Endothelial cell of umbilical vein (primary cell): ENCODE results near the gene CHRD. TPM values are rescaled to one million over a fixed set of nuclear protein-coding genes. Genes with fewer than 3 reads are reported as not detected.

Source experiments
- BruUV-seq: library from RNA; stranded (reverse); fragments of 400-500 nt; replicated peaks from 2 replicates; lab custom pipeline; 2021; lab: Mats Ljungman, UMichigan
- CTCF ChIA-PET: fragments of 300-600, 350-600 bp; sonication (Branson Sonifier 250); formaldehyde crosslinking; loops from one replicate; lab custom pipeline; 2021; ENCODE audit warnings: antibody characterized with exemption, inconsistent platforms; lab: Charles Lee
- POLR2A ChIA-PET: fragments of 300-600, 350-600 bp; sonication (Branson Sonifier 250); formaldehyde crosslinking; loops from one replicate; lab custom pipeline; 2021; ENCODE audit warnings: antibody characterized with exemption, inconsistent platforms; lab: Charles Lee
- DNase-seq: peaks from one replicate; pipeline ENCODE4 v3.0.0-alpha.2; 2011; ENCODE audit warnings: low read depth, low spot score
- FAIRE-seq: peaks from 2 replicates; lab custom pipeline; 2011; peaks lifted over from hg19 to GRCh38; lab: Jason Lieb, UNC
- H2AFZ ChIP-seq: 2 replicates; pipeline ENCODE4 v1.6.0; 2012; ENCODE audit warnings: low read depth, low read length, control low read depth, inconsistent platforms
- H3K27ac ChIP-seq: 2 replicates; pipeline ENCODE4 v1.5.1; 2011; ENCODE audit warnings: low read depth, mild to moderate bottlenecking, control low read depth, low read length, moderate library complexity; ENCODE audit not compliant: insufficient read depth
- H3K27me3 ChIP-seq, 2 experiments: 2 replicates each; pipeline versions ENCODE4 v1.6.0 to v1.6.1; 2011; ENCODE audit warnings: low read length in 2 of 2, mixed read lengths in 1 of 2; ENCODE audit not compliant: control insufficient read depth in 2 of 2, insufficient read depth in 2 of 2
- H3K36me3 ChIP-seq, 2 experiments: 2 replicates in 1 of 2; 3 replicates in 1 of 2; pipeline ENCODE4 v1.5.1; 2011; ENCODE audit warnings: low read length in 2 of 2, mild to moderate bottlenecking in 1 of 2, moderate library complexity in 1 of 2; ENCODE audit not compliant: control insufficient read depth in 2 of 2, insufficient read depth in 2 of 2; ENCODE audit errors: extremely low read depth in 1 of 2
- H3K4me1 ChIP-seq: 3 replicates; pipeline ENCODE4 v1.5.1; 2011; ENCODE audit warnings: mild to moderate bottlenecking, low read length; ENCODE audit not compliant: control insufficient read depth, insufficient read depth; ENCODE audit errors: extremely low read depth
- H3K4me2 ChIP-seq: 2 replicates; pipeline ENCODE4 v1.6.1; 2011; ENCODE audit warnings: low read length, control low read depth, mixed read lengths; ENCODE audit not compliant: insufficient read depth
- H3K4me3 ChIP-seq, 3 experiments: fragments of 200-600 bp in 1 of 3; sonication (generic), shearing (Covaris generic) in 1 of 3; replicated peaks in 1 of 3; 2 replicates each; pipeline ENCODE4 v1.5.1; 2011 to 2016; ENCODE audit warnings: control low read depth in 3 of 3, low read length in 3 of 3, mild to moderate bottlenecking in 2 of 3, inconsistent platforms in 1 of 3, low read depth in 1 of 3, moderate library complexity in 1 of 3; ENCODE audit not compliant: insufficient read depth in 1 of 3
- H3K79me2 ChIP-seq: 2 replicates; pipeline ENCODE4 v1.6.0; 2012; ENCODE audit warnings: low read length, inconsistent platforms; ENCODE audit not compliant: control insufficient read depth, insufficient read depth
- H3K9ac ChIP-seq: replicated peaks from 2 replicates; pipeline ENCODE3; 2011; ENCODE audit warnings: low read length, control low read depth; ENCODE audit not compliant: insufficient read depth; ENCODE audit errors: extremely low read depth
- H3K9me1 ChIP-seq: replicated peaks from 3 replicates; pipeline ENCODE4 v1.6.0; 2011; ENCODE audit warnings: mild to moderate bottlenecking, low read length; ENCODE audit not compliant: control insufficient read depth, insufficient read depth; ENCODE audit errors: extremely low read depth
- H3K9me3 ChIP-seq: replicated peaks from 2 replicates; pipeline ENCODE4 v1.5.1; 2012; ENCODE audit warnings: low read length, inconsistent platforms; ENCODE audit not compliant: control insufficient read depth, insufficient read depth
- H4K20me1 ChIP-seq: replicated peaks from 2 replicates; pipeline ENCODE3; 2011; ENCODE audit warnings: mild to moderate bottlenecking, low read length; ENCODE audit not compliant: control insufficient read depth, insufficient read depth; ENCODE audit errors: extremely low read depth
- CTCF ChIP-seq, 2 donors: IDR thresholded peaks; 1 replicate in 1 of 2; 2 replicates in 1 of 2; pipeline ENCODE4 v1.5.1; 2011; ENCODE audit warnings: low read length in 2 of 2, mild to moderate bottlenecking in 2 of 2, moderate library complexity in 2 of 2, control low read depth in 1 of 2, inconsistent platforms in 1 of 2, low read depth in 1 of 2; ENCODE audit not compliant: insufficient read depth in 1 of 2; ENCODE audit errors: extremely low read depth in 1 of 2
- EZH2 ChIP-seq: IDR thresholded peaks from 2 replicates; pipeline ENCODE4 v1.6.1; 2012; ENCODE audit warnings: borderline replicate concordance, low read depth, mild to moderate bottlenecking, moderate library complexity, low read length, inconsistent platforms; ENCODE audit not compliant: severe bottlenecking
- JUN ChIP-seq: IDR thresholded peaks from 2 replicates; pipeline ENCODE4 v1.6.1; 2011; ENCODE audit warnings: borderline replicate concordance, low read depth; ENCODE audit not compliant: insufficient read length, insufficient read depth
- MAX ChIP-seq: IDR thresholded peaks from 2 replicates; pipeline ENCODE4 v1.6.1; 2011; ENCODE audit not compliant: insufficient read depth, insufficient read length
- MYC ChIP-seq: IDR thresholded peaks from one replicate; pipeline ENCODE4 v1.6.1; 2011; ENCODE audit warnings: mild to moderate bottlenecking, low read depth, low read length
- POLR2A ChIP-seq: IDR thresholded peaks from 2 replicates; pipeline ENCODE4 v1.6.1; 2012; ENCODE audit warnings: low read depth, mild to moderate bottlenecking, control low read depth, low read length
- POLR2AphosphoS5 ChIP-seq: IDR thresholded peaks from 2 replicates; pipeline ENCODE4 v1.6.1; 2012; ENCODE audit warnings: low read depth, mild to moderate bottlenecking, control low read depth, low read length, moderate library complexity; ENCODE audit not compliant: insufficient read depth
- dilution Hi-C: fragments of 300-500 bp; cut with MboI; formaldehyde crosslinking; loops from one replicate; pipeline ENCODE4 v1.15.0; 2019; ENCODE audit warnings: low sequenced_read_pairs; ENCODE audit not compliant: extremely low pct_ligation_motif_present
- intact Hi-C: fragments of 100-400 bp; cut with micrococcal nuclease; formaldehyde crosslinking; loops from one replicate; pipeline ENCODE4 v1.10.0; 2022
- polyA plus RNA-seq, 4 experiments: library from polyadenylated mRNA; depleted of rRNA in 3 of 4; stranded (reverse) in 3 of 4; unstranded in 1 of 4; fragments of >200 nt; gene quantifications; 2 replicates each; pipeline versions ENCODE4 v1.2.1 to v1.2.3, GENCODE V29; 2011 to 2012; ENCODE audit warnings: missing spikeins in 1 of 4
- total RNA-seq: library from RNA; stranded (reverse); gene quantifications from 2 replicates; pipeline ENCODE4 v1.2.3, GENCODE V29; 2021

CHRD gene
- total and polyA plus RNA-seq, 2 donors (not counting 3 experiments of a cell fraction or from before 2014, with no cell fraction given) = 0.40 to 0.54 TPM

GRCh38 chr3:184338511-184338945 is 41.3 kb upstream of the CHRD start:
- FAIRE-seq (peak; percentile 87), DNase-seq (peak; percentile 84)
- peak overlapping the region; percentile 73 for H3K4me2 ChIP-seq
- H3K9me1 ChIP-seq = no peaks in the 10 kb centered on the region
- peak overlapping the region; percentile 24 for H2AFZ ChIP-seq
- peaks cover 6 to 26% of the 10 kb centered on the region in 2 experiments for H3K36me3 ChIP-seq
- H3K9me3 ChIP-seq = no peaks in the 10 kb centered on the region
- H3K4me3 ChIP-seq = peak overlapping the region in 2 of 3 experiments; percentile 4 to 21
- ChIA-PET POLR2A (no interaction called here), CTCF (interaction anchor here (1.0 to 2.2 kb wide), 8 partner anchors 8 to 33 kb away, joined by 3 to 7 read pairs (median 4); partner anchors contain the start of genes CLCN2 and POLR2H)
- H4K20me1 ChIP-seq = no peaks in the 10 kb centered on the region
- H3K4me1 ChIP-seq = peaks cover 58% of the 10 kb centered on the region
- dilution Hi-C loops = no loop called here
- no TSS peak for BruUV-seq
- H3K27ac ChIP-seq = peak overlapping the region; percentile 99
- no peaks in the 10 kb centered on the region for H3K27me3 ChIP-seq
- TF ChIP-seq POLR2A (peak; percentile 27), MAX (peak; percentile 40), EZH2 (no peak), MYC (no peak), POLR2AphosphoS5 (peak; percentile 56), CTCF (IDR thresholded peaks at IDR 0.05; ENCODE audit: extremely low read depth in 1 of 2, insufficient read depth in 1 of 2, low read depth in 1 of 2, low read length in 2 of 2) (peak in 1 of 2 donors; percentile 28), JUN (no peak)
- peaks cover 39% of the 10 kb centered on the region for H3K79me2 ChIP-seq
- H3K9ac ChIP-seq = peak overlapping the region; percentile 60
- intact Hi-C loops = loop anchor here (1.0 to 10.0 kb wide), 2 partner anchors 24 to 1596 kb away; partner anchors contain the start of gene TRA2B
